NCI-H774 (cell line): ENCODE measurements around the gene THOC7.

Experiments used
- DNase-seq: peaks from one replicate; lab custom pipeline; 2025; lab: John Stamatoyannopoulos, UW

THOC7 gene

GRCh38 chr3:63845215-63845614 lies 18.4 kb downstream of the THOC7 start:
- DNase-seq: no peak

GRCh38 chr3:63842127-63842526 lies 21.5 kb downstream of the THOC7 start:
- no peak for DNase-seq

GRCh38 chr3:63841704-63842103 lies 21.9 kb downstream of the THOC7 start:
- DNase-seq: no peak

- no peak for DNase-seq
Measured at GRCh38 chr3:63832395-63832794, 31.2 kb downstream of the THOC7 start.

- DNase-seq: no peak
Measured at GRCh38 chr3:63830526-63830925, 33.1 kb downstream of the THOC7 start.

GRCh38 chr3:63824309-63824708 lies 39.3 kb downstream of the THOC7 start:
- no peak for DNase-seq

GRCh38 chr3:63819151-63819398 lies 44.5 kb downstream of the THOC7 start, which contains the start of gene C3orf49:
C3orf49 (plus strand) TSS chr3:63819299; CDS start chr3:63819472, 173 bp downstream.
- no peak for DNase-seq

- peak; percentile 12 for DNase-seq
Measured at GRCh38 chr3:63818282-63819150, 45.1 kb downstream of the THOC7 start.

GRCh38 chr3:63817225-63817624 lies 46.4 kb downstream of the THOC7 start:
- no peak for DNase-seq

- DNase-seq: no peak
Measured at GRCh38 chr3:63814237-63814636, 49.4 kb downstream of the THOC7 start.

GRCh38 chr3:63809607-63810006 lies 54.0 kb downstream of the THOC7 start:
- DNase-seq: no peak

GRCh38 chr3:63808633-63809032 lies 55.0 kb downstream of the THOC7 start:
- no peak for DNase-seq

- no peak for DNase-seq
Measured at GRCh38 chr3:63807961-63808565, 55.5 kb downstream of the THOC7 start.

GRCh38 chr3:63803911-63804310 lies 59.7 kb downstream of the THOC7 start:
- DNase-seq: no peak

- no peak for DNase-seq
Measured at GRCh38 chr3:63800097-63800496, 63.5 kb downstream of the THOC7 start.

- no peak for DNase-seq
Measured at GRCh38 chr3:63798949-63799348, 64.7 kb downstream of the THOC7 start.

- DNase-seq: no peak
Measured at GRCh38 chr3:63798544-63798943, 65.1 kb downstream of the THOC7 start.

- no peak for DNase-seq
Measured at GRCh38 chr3:63795438-63795837, 68.2 kb downstream of the THOC7 start.

GRCh38 chr3:63791974-63792373 lies 71.6 kb downstream of the THOC7 start:
- no peak for DNase-seq
